Ovary (tissue), 3 donors: ENCODE results near the gene BCL7C.

Experiments
- EP300 ChIP-seq: sonication (generic); formaldehyde crosslinking; IDR thresholded peaks from one replicate; pipeline ENCODE4 v1.6.1; 2017; ENCODE audit warnings: antibody characterized with exemption
- POLR2A ChIP-seq: fragments of 450-650 bp; IDR thresholded peaks from one replicate; pipeline ENCODE4 v1.6.1; 2017; ENCODE audit warnings: antibody characterized with exemption, mild to moderate bottlenecking, moderate library complexity
- TF ChIP-seq, protein P1 (sequence below), 3 donors: fragments of 450-650 bp in 2 of 3; fragments of 200-600 bp in 1 of 3; IDR thresholded peaks; one replicate each; pipeline versions ENCODE4 v1.5.1 to v1.8.0; 2016 to 2022; ENCODE audit warnings: antibody characterized with exemption in 3 of 3, mild to moderate bottlenecking in 1 of 3
- donor health status: DM: no; HTN: no; CAD: no.

DNA sequence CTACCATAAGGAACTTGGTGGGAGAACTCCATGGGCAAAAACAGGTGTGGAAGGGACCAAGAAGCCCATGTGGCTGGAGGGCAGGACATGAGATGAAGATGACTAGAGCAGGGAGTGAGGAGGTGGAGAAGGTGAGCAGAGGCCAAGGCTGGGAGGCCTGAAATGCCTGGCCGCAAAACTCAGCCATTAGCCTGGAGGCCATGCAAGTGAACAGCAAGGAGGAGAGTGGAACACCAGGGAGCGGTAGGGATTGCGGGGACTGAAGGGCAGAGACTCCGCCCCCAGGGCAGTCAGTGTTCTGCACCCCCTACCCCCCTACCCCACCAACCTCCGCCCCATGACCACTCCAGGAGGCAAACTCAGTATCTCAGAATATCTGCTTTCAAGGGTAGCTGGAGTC lies 17.0 kb downstream of the BCL7C start:
- TF ChIP-seq POLR2A (no peak), EP300 (no peak)
- TF ChIP-seq, protein P1, sequence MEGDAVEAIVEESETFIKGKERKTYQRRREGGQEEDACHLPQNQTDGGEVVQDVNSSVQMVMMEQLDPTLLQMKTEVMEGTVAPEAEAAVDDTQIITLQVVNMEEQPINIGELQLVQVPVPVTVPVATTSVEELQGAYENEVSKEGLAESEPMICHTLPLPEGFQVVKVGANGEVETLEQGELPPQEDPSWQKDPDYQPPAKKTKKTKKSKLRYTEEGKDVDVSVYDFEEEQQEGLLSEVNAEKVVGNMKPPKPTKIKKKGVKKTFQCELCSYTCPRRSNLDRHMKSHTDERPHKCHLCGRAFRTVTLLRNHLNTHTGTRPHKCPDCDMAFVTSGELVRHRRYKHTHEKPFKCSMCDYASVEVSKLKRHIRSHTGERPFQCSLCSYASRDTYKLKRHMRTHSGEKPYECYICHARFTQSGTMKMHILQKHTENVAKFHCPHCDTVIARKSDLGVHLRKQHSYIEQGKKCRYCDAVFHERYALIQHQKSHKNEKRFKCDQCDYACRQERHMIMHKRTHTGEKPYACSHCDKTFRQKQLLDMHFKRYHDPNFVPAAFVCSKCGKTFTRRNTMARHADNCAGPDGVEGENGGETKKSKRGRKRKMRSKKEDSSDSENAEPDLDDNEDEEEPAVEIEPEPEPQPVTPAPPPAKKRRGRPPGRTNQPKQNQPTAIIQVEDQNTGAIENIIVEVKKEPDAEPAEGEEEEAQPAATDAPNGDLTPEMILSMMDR (IDR thresholded peaks at IDR 0.05) = no peak
